ENCODE data around the gene MELTF.

- TF ChIP-seq, protein P1, sequence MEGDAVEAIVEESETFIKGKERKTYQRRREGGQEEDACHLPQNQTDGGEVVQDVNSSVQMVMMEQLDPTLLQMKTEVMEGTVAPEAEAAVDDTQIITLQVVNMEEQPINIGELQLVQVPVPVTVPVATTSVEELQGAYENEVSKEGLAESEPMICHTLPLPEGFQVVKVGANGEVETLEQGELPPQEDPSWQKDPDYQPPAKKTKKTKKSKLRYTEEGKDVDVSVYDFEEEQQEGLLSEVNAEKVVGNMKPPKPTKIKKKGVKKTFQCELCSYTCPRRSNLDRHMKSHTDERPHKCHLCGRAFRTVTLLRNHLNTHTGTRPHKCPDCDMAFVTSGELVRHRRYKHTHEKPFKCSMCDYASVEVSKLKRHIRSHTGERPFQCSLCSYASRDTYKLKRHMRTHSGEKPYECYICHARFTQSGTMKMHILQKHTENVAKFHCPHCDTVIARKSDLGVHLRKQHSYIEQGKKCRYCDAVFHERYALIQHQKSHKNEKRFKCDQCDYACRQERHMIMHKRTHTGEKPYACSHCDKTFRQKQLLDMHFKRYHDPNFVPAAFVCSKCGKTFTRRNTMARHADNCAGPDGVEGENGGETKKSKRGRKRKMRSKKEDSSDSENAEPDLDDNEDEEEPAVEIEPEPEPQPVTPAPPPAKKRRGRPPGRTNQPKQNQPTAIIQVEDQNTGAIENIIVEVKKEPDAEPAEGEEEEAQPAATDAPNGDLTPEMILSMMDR (IDR thresholded peaks at IDR 0.05), result no peak
- TF ChIP-seq POLR2A (IDR thresholded peaks at IDR 0.05), result no peak
These were observed 55.0 kb downstream of the MELTF start for GRCh38 chr3:196974661-196975060.

Data from uterus (tissue), 2 donors.